SK-N-SH (cell line): ENCODE results near the gene KMT2E.

Experiments used
- CHD2 ChIP-seq: fragments of 150-350 bp; IDR thresholded peaks from 2 replicates; pipeline ENCODE4 v1.6.1; 2018; ENCODE audit warnings: low read length; ENCODE audit not compliant: partially characterized antibody
- CTCF ChIP-seq: fragments of 200-600 bp; sonication (generic); IDR thresholded peaks from 2 replicates; pipeline ENCODE4 v1.6.1; 2017; ENCODE audit warnings: antibody characterized with exemption, mild to moderate bottlenecking, moderate library complexity
- EP300 ChIP-seq, 2 experiments: IDR thresholded peaks; 2 replicates each; pipeline versions ENCODE4 v1.4.0 to v1.6.1; 2012; ENCODE audit warnings: borderline replicate concordance in 1 of 2, low read depth in 1 of 2, low read length in 1 of 2
- MAX ChIP-seq: IDR thresholded peaks from 2 replicates; pipeline ENCODE4 v1.4.0; 2012; ENCODE audit warnings: low read depth
- MXI1 ChIP-seq: IDR thresholded peaks from 2 replicates; pipeline ENCODE4 v1.6.1; 2012; ENCODE audit warnings: mild to moderate bottlenecking, low read depth, low read length, improper control_type of control experiment
- RCOR1 ChIP-seq: fragments of 150-350 bp; IDR thresholded peaks from 2 replicates; pipeline ENCODE4 v1.6.1; 2017; ENCODE audit warnings: antibody characterized with exemption, low read length
- REST ChIP-seq: IDR thresholded peaks from 2 replicates; pipeline ENCODE4 v1.6.1; 2012; ENCODE audit warnings: mild to moderate bottlenecking, low read depth, low read length, moderate library complexity
- RFX5 ChIP-seq: IDR thresholded peaks from 2 replicates; pipeline ENCODE4 v1.6.1; 2012; ENCODE audit warnings: mild to moderate bottlenecking, improper control_type of control experiment, low read length
- TCF12 ChIP-seq: IDR thresholded peaks from 2 replicates; pipeline ENCODE4 v1.4.0; 2012
- USF1 ChIP-seq: IDR thresholded peaks from 2 replicates; pipeline ENCODE4 v1.4.0; 2012; ENCODE audit warnings: low read depth, borderline replicate concordance
- YY1 ChIP-seq: IDR thresholded peaks from 2 replicates; pipeline ENCODE4 v1.4.0; 2012; ENCODE audit warnings: low read depth, mild to moderate bottlenecking
- ZBTB33 ChIP-seq: IDR thresholded peaks from 2 replicates; pipeline ENCODE4 v1.4.0; 2012; ENCODE audit warnings: low read depth, borderline replicate concordance

GRCh38 chr7:104983578-104984539 is 30.1 kb upstream of the KMT2E start:
- peak; percentile 56 for TF ChIP-seq CTCF
- TF ChIP-seq RCOR1, result peak; percentile 23; the same call in 1 of the 2 replicates
- TF ChIP-seq EP300 (IDR thresholded peaks at IDR 0.05; ENCODE audit: borderline replicate concordance in 1 of 2, low read depth in 1 of 2, low read length in 1 of 2), result peak in 1 of 2 experiments; percentile 55; a peak in 1 of 4 replicates
- peak; percentile 53 for TF ChIP-seq TCF12
- TF ChIP-seq MAX, result peak; percentile 92
- TF ChIP-seq YY1, result peak; percentile 92
- peak; percentile 48 for TF ChIP-seq REST
- peak; percentile 51 for TF ChIP-seq CHD2
- peak; percentile 90 for TF ChIP-seq MXI1
- TF ChIP-seq USF1, result peak; percentile 55
- no peak for TF ChIP-seq ZBTB33
- no peak; the same call in 1 of the 2 replicates for TF ChIP-seq RFX5
